UCSD-AML1 (cell line): ENCODE measurements around the gene CAMTA1.
A peak's percentile ranks its signal among the peaks of the same experiment; 100 is the strongest.

ENCODE experiments used
- DNase-seq: peaks from one replicate; lab custom pipeline; 2025; ENCODE audit not compliant: unreplicated experiment; lab: John Stamatoyannopoulos, UW

Gene CAMTA1

DNA sequence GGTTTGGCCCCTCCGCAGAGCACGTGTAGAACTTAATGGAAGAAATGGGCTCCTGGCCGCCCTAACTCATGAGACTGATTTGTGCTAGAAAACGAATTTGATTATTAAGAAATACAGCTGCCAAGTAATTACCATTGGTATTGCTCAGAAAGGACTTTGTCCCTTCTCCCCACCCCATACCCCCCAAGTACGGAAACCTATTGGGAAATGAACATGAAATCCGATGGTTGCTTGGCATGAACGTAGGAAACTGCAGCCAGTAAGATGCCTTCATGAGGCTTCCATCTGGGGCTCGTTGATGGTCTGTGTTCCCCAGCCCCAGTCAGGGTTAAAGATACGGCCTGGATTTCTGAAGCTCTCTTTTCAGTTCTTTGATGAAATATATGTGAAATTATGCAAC lies 1020.2 kb downstream of the CAMTA1 start:
- DNase-seq, result no peak

DNA sequence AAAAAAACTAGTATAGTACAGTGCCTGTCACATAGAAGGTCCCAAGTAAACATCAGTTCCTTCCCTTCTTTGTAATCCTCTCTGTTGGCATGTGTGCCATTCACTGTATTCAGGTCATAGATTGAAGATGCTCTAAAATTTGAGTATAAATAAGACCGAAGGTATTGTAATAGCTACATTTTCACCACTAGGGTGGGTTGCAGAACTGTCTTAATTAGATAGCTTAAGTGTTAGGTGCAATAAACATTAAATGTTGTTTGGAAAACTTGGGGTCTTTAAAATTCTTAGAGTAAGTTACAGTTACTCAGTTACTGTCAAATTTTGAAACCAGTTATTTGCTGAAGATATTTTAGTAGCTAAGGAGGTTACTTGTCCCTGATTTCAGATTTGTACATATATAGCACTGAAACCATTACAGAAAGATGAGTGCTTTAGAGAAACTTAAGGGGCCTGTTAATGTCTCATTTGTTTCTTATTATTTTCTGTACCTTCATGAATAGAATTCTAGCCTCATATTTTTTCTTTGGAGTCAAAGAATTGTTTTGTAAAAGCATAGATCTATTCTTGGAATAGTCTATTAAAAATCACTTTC lies 1023.1 kb downstream of the CAMTA1 start:
- no peak for DNase-seq

DNA sequence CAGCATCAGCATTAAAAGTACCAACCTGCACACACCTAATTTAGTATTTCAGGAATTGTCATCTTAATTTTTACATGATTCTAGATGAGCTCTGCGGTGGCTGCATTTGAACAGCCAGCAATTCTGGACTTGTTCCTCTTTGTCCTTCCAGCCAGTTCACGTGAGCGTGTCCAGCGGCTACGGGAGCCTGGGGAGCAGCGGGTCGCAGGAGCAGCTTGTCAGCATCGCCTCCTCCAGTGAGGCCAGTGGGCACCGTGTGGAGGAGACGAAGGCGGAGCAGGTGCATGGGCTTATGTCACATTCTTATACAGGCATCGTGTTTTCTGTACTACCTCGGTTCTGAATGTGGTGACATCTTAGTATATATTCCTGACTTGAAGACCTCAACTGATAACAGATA lies 1024.5 kb downstream of the CAMTA1 start:
- no peak for DNase-seq

DNA sequence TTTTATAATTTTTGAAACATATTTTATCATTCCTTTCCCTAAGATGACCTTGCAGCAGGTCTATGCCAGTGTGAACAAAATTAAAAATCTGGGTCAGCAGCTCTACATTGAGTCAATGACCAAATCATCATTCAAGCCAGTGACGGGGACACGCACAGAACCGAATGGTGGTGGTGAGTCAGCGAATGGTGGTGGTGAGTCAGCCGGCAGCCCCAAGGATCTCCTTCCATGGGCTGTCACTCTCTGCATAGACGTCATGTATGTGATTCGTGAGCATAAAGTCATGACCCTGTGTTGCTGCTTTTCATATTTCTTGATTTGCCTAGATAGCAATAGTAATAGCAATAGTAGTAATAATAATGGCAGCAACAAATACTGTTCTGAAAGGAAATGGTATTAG lies 1025.1 kb downstream of the CAMTA1 start:
- DNase-seq, result peak; percentile 46

DNA sequence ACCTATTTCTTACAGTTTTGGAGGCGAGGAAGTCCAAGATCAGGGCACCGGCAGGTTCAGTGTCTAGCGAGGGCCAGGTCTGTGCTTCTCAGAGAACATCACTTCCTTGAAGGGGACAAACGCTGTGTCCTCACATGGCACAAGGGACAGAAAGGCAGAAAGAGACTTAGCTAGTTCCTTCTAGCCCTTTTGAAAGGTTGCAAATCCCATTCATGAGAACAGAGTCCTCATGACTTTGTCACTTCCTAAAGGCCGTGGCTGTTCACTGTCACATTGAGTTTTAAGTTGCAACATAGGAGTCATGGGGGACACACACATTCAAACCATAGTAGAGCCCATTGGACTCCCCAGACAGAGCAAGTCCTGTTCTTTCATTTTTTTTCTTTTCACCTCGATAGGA lies 1026.2 kb downstream of the CAMTA1 start:
- DNase-seq, result no peak

DNA sequence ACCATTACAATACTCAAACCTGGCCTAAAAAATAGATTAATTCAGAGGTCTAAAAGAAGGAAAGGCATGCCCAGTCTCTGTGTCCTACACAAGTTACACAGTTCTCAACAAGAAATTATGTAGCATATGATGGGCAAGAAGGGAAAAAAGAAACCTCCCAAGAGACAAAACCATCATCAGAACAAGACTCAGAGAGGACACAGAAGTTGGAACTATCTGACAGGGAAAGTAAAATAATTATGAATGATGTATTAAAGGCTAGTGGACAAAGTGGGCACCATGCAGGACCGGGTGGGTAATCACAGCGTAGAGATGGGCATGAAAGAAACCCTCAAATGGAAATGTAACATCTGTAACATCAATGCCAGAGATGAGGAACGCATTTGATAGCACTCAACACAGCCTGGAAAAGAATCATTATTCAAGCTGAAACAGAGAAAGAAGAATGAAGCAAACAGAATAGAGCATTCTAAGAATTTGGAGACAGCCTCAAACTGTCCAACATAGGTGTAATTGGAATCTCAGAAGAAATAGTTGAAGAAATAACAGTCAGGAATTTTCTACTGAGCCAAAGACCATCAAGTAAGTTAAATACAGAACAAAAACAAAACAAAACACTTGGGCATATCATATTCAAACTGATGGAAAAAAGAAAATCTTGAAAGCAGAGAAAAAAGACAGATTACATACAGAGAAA lies 1028.6 kb downstream of the CAMTA1 start:
- no peak for DNase-seq
